Stimulated activated CD8-positive, alpha-beta memory T cell treated with anti-CD3 and anti-CD28 coated beads, Interleukin-12 subunit alpha, Interleukin-12 subunit beta, amount 100 ng/mL, for 1 hour (primary cell): ENCODE results near the gene ADAMTSL2.

Experiments used
- DNase-seq: peaks from one replicate; pipeline ENCODE4 v3.0.0-alpha.2; 2020; ENCODE audit warnings: low read depth

ADAMTSL2 gene

GRCh38 chr9:133499892-133500270 is 34.6 kb upstream of the ADAMTSL2 start:
- no peak for DNase-seq

DNA sequence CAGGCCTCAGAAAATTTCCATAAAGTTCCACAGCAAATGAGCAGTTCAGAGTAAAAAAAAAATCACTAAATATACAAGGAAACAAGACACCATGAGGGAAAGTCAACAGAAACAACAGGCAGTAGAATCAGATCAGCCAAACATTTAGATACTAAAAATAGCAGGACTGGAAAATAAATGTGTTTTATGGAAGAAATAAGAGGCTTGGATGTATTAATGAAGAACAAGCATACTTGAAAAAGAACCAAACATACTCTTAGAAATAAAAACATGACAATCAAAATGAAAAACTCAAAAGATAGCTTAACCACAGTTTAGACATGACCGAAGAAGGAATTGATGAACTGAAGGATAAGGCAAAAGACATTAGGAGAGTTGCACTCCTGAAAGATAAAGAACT is 32.4 kb upstream of the ADAMTSL2 start:
- DNase-seq: no peak

GRCh38 chr9:133505186-133505830 is 29.2 kb upstream of the ADAMTSL2 start:
- DNase-seq: no peak

DNA sequence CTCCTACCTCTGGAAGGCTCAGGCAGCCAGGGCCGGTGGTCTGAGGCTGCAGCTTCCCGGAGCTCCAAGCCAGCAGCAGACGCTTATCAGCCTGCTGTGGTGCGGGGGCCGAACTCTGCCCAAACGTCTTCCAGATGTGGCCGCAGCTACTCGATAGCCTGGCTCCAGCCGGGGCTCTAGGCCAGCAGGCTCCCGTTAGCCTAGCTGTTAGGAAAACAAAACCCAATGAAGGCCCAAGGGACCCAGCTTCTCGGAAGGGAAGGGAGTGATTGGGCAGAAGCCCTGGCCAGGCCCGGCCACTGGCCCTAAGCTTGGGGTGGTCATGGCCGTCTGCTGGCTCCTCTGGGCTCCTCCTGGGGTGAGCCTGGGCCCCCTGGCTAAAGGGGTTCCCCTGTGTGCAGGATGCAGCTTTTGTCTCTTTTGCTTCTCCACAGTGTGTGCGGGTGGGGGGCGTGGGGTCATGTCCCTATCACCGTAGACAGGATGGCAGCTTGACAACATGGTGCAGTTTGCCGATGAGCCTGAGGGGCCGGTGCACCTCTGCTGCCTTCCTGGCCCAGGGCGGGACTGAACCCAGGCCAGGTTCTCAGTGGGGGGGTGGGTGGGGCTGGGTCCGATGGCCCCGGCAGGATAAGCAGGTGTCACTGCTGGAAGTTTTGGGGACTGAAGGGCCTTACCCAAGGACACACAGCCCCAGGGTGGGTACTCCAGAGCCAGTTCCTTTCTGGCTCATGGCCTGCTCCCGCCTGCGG is 28.4 kb upstream of the ADAMTSL2 start:
- DNase-seq: no peak

DNA sequence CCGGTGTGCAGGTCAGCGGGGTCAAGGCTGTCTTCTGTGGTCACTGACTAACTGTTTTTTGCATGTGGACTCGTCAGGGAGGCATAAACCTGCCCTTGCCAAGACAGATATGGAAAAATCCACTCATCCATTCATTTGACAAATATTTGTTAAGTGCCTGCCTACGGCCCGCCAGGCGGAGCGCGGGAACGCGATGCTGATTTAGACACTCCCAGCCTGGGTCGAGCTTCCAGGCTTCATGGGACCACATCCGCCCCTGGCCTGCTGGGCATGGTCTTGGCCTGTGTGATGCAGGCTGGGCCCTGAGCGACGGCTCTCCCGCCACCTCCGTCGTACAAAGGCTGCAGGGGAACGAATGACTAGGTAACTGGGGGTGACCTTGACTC is 27.9 kb upstream of the ADAMTSL2 start:
- no peak for DNase-seq

GRCh38 chr9:133507246-133507965 is 27.1 kb upstream of the ADAMTSL2 start:
- no peak for DNase-seq

DNA sequence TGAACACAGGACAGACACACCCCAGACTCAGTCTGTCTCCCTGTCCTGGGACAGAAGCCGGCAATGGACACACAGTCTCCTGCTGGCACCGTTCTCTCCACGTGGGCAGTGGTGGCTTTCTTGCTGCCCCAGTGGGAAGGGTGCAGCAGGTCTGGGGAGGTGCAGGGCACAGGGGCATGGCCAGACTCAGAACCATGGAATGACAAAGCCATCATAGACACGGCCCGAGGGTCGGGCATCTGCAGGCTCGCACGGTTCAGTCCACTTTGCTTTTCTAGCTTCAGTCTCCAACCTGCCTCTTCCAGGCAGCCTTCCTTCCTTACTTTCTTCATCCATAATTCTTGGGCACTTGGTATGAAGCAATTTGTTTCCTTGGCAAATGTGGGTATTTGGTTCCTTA is 26.5 kb upstream of the ADAMTSL2 start:
- DNase-seq: no peak

GRCh38 chr9:133509179-133510083 is 25.1 kb upstream of the ADAMTSL2 start:
- no peak for DNase-seq

GRCh38 chr9:133510926-133511505 is 23.5 kb upstream of the ADAMTSL2 start:
- DNase-seq: no peak

DNA sequence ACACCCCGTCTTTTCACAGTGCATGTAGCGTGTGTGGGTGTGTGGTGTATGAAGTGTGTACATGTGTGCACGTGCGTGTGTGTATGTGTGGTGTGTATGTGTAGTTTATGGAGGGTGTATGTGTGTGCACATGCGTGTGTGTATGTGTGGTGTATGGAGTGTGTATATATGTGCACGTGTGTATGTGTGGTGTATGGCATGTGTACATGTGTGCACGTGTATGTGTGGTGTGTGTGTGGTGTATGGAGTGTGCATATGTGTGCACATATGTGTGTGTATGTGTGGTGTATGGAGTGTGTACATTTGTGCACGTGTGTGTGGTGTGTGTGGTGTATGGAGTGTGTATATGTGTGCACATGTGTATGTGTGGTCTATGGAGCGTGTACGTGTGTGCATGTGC is 22.9 kb upstream of the ADAMTSL2 start:
- DNase-seq: no peak

- DNase-seq: no peak
Observed at GRCh38 chr9:133512253-133513213, 22.0 kb upstream of the ADAMTSL2 start.

DNA sequence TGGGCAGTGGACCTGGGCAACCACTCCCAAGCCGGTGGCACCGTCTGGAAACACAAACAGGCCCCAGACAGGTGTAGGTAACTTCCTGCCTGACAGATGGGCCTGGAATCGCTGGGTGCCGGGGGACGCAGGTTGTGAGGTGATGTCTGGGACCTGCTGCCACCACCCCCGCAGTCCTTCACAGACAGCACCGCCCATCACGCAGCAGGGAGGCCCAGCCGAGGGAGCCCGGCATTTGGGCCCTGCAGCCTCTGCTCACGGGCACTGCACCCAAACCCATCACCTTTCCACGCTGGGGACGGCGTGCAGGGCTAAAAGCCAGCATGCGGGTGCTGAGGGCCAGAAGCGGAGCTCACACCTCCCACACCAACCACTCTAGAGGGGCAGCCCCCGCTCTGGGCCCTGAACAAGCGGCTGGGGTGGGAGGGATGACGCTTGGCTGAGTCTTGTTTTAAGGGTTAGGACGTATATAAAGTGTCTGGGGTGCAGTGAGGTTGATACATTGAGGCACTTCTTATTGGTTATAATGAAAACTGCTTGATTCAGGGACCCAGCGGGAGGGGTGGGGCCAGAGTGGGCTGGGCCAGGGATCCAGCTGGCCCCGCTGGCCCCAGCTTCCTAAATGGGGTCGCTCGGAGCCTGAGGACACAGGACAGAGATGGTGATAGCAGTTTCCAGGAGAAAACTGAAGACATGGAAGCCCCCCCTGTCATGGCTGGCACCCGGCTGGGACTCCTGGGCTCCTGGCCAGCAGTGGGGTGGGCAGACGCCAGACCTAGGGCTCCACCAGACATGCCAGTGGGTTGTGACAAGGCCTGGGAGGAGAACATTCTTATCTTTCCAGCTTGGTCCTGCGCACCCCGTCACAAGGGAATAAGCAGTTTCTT is 21.0 kb upstream of the ADAMTSL2 start:
- DNase-seq: no peak

GRCh38 chr9:133514460-133515239 is 19.9 kb upstream of the ADAMTSL2 start:
- no peak for DNase-seq

DNA sequence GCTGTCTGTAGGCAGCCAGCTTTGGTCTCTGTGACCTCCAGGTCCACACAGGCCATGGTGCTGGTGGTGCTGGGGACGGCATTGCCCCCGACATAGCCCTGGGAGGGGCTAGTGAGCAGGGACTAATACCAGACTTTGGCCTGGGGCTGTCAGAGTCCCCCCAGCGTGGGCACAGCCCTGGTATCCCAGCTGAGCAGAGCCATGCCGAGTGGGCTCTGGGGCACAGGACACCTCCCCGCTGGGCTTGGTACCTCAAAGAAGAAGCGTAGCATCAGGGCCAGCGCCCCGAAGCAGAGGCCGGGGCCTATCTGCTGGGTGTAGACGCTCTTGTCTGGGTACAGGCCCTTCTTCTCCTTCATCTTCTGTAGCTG is 19.3 kb upstream of the ADAMTSL2 start:
- DNase-seq: no peak

DNA sequence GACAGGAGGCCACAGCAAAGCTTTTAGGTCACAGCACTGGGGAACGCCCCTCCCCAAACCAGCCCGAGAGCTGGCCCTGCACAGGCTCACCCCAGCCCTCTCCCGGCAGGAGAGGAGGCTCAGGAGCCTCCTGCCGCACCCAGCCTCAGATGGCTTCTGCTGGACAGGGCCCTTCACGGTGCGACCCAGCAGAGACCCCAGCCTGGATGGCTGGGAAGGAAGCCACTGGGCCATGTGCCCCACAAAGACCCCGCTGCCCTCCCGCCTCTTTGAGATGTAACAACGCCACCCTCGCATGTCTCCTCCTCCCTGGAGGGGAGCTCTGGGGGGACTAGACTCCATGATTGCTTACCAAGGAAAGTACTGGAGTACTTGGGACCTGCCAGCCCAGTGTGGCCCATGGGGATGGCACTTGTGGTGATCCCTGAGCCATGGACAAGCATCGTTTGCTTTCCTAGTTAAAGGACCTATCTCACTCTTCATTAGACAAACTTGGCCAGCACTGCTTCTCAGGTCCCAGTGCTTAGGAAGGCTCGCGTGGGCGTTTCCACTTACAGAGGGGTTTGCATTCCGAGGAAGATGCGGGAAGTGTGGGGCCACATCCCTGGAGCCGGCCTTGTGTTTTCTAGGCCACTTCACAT is 18.8 kb upstream of the ADAMTSL2 start:
- DNase-seq: no peak

DNA sequence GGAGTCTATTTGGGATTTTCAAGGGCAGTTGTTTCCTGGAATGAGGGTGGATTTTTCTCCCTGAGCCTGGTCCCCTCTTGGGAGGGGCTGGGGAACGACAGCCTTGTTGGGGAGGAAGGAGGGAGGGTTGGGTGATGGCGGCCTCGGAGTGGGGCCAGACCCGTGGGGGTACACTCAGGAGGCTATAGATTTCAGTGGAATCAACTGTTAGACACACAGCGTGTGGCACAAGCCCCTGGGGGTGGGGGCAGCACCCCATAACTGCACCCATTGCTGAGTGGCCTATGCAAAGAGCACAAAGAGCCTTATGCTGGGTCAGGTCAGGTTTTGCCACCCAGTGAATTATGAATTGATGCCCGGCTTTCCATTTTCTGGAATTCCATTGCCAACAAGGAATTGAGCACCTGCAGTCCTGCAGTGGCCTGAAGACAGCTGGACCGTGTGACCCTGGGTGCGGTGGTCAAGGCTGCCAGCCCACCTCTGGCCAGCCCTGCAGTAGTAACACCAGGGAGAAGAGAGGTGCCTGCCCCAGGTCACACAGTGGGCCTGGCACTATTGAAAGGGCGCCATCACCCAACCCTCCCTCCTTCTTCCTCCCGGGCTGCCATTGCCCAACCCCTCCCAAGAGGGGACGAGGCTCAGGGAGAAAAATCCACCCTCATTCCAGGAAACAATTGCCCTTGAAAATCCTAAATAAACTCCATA is 18.1 kb upstream of the ADAMTSL2 start:
- DNase-seq: no peak

GRCh38 chr9:133516961-133517350 is 17.5 kb upstream of the ADAMTSL2 start:
- DNase-seq: no peak

DNA sequence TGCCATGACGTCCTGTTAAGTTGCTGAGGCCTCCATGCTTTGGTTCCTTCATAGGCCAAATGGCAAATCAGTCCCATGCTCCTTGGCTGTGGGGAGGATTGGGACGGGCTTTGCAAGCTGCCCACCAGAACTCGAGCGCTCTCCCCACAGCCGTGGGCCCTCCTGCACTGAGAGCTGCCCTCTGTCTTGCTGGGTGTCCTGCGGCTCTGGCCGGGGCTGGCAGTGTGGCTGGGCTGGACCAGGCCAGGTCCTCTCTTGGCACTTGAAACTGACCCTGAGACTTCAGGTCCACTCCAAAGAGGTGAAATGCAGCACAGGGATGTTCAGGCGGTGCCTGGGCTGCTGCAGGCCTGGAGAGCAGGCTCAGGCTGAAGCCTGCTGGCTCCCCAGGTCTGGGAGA is 16.8 kb upstream of the ADAMTSL2 start:
- DNase-seq: no peak
